ENCODE data around the gene SLC10A2. TPM values are rescaled to one million over a fixed set of nuclear protein-coding genes. Genes with fewer than 3 reads are reported as not detected.

Gene SLC10A2
- total RNA-seq, 1 donor from 2014 or later: not detected

DNA sequence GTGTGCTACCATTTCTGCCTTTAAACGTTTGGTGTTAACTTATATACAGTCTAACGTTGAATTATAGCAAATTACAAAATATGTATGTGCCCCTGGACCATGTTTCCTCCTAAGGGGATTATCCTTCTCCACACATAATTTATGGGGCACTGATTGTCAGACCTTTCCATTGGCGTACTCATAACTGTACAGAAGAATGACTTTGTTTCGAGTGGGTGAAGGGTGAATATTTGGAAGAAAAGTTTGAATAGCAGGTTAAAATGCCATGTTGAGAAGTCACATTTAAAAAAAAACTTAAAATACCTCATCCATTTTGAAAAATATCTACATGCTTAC is 58.8 kb downstream of the SLC10A2 start:
- DNase-seq (ENCODE audit: low read depth): no peak
- no peaks in the 10 kb centered on the region for H3K36me3 ChIP-seq (ENCODE audit: control insufficient read depth, insufficient read depth, low read length)
- TF ChIP-seq, protein P1, sequence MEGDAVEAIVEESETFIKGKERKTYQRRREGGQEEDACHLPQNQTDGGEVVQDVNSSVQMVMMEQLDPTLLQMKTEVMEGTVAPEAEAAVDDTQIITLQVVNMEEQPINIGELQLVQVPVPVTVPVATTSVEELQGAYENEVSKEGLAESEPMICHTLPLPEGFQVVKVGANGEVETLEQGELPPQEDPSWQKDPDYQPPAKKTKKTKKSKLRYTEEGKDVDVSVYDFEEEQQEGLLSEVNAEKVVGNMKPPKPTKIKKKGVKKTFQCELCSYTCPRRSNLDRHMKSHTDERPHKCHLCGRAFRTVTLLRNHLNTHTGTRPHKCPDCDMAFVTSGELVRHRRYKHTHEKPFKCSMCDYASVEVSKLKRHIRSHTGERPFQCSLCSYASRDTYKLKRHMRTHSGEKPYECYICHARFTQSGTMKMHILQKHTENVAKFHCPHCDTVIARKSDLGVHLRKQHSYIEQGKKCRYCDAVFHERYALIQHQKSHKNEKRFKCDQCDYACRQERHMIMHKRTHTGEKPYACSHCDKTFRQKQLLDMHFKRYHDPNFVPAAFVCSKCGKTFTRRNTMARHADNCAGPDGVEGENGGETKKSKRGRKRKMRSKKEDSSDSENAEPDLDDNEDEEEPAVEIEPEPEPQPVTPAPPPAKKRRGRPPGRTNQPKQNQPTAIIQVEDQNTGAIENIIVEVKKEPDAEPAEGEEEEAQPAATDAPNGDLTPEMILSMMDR (IDR thresholded peaks at IDR 0.05; ENCODE audit: insufficient read depth, low read length, poor library complexity, severe bottlenecking): no peak
- no peak overlapping the region for H3K4me3 ChIP-seq (ENCODE audit: low read depth, low read length)
- no peaks in the 10 kb centered on the region for H3K27me3 ChIP-seq (ENCODE audit: control insufficient read depth, insufficient read depth, low read length)

- Histone ChIP-seq H3K27me3 (ENCODE audit: control insufficient read depth, insufficient read depth, low read length) (no peaks in the 10 kb centered on the region), H3K4me3 (ENCODE audit: low read depth, low read length) (no peak overlapping the region), H3K36me3 (ENCODE audit: control insufficient read depth, insufficient read depth, low read length) (no peaks in the 10 kb centered on the region)
- no peak for DNase-seq (ENCODE audit: low read depth)
- TF ChIP-seq, protein P1 (IDR thresholded peaks at IDR 0.05; ENCODE audit: insufficient read depth, low read length, poor library complexity, severe bottlenecking): no peak
Measured at GRCh38 chr13:103006641-103007426, 59.4 kb downstream of the SLC10A2 start.

- Histone ChIP-seq H3K4me3 (ENCODE audit: low read depth, low read length) (no peak overlapping the region), H3K27me3 (ENCODE audit: control insufficient read depth, insufficient read depth, low read length) (no peaks in the 10 kb centered on the region), H3K36me3 (ENCODE audit: control insufficient read depth, insufficient read depth, low read length) (no peaks in the 10 kb centered on the region)
- no peak for DNase-seq (ENCODE audit: low read depth)
- TF ChIP-seq, protein P1 (IDR thresholded peaks at IDR 0.05; ENCODE audit: insufficient read depth, low read length, poor library complexity, severe bottlenecking): no peak
Measured at GRCh38 chr13:103004661-103005345, 61.4 kb downstream of the SLC10A2 start.

GRCh38 chr13:103003631-103004030 is 62.6 kb downstream of the SLC10A2 start:
- DNase-seq (ENCODE audit: low read depth): no peak
- TF ChIP-seq, protein P1 (IDR thresholded peaks at IDR 0.05; ENCODE audit: insufficient read depth, low read length, poor library complexity, severe bottlenecking): no peak
- H3K36me3 ChIP-seq (ENCODE audit: control insufficient read depth, insufficient read depth, low read length): no peaks in the 10 kb centered on the region

GRCh38 chr13:103002279-103002678 is 63.9 kb downstream of the SLC10A2 start:
- no peak for DNase-seq (ENCODE audit: low read depth)
- no peaks in the 10 kb centered on the region for H3K27me3 ChIP-seq (ENCODE audit: control insufficient read depth, insufficient read depth, low read length)
- no peak overlapping the region for H3K4me3 ChIP-seq (ENCODE audit: low read depth, low read length)
- TF ChIP-seq, protein P1 (IDR thresholded peaks at IDR 0.05; ENCODE audit: insufficient read depth, low read length, poor library complexity, severe bottlenecking): no peak
- H3K36me3 ChIP-seq (ENCODE audit: control insufficient read depth, insufficient read depth, low read length): no peaks in the 10 kb centered on the region

More at GRCh38 chr13:103003631-103004030, 62.6 kb downstream of the SLC10A2 start:
- no peak overlapping the region for H3K4me3 ChIP-seq (ENCODE audit: low read depth, low read length)
- no peaks in the 10 kb centered on the region for H3K27me3 ChIP-seq (ENCODE audit: control insufficient read depth, insufficient read depth, low read length)
